ENCODE measurements around the gene ARAP3.

Gene ARAP3

DNA sequence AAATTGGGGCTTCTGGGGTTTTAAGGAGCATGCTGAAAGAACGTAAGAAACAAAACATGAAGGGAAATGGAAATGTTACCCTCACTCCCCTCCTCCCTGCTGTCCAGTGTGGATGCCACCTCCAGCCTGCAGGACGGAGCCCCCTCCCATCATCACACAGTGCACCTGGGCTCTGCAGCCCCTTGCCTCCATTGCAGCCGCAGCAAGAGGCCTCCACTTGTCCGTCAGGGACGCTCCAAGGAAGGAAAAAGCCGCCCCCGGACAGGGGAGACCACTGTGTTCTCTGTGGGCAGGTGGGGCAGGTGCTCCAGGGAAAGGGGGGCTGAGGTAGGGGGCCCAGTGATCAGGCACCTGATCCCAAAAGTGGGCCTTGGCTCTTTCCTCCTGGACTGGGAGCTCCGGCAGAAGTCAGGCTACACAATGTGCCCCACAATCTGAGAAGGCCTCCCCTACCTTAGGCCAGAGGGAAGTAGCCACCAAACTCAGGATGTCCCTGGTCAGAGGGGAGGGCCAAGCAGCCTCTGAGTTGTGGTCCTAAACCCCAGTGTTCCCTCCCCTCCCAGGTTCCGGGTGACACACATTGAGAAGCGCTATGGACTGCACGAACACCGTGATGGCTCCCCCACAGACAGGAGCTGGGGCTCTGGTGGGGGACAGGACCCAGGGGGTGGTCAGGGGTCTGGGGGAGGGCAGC lies 42.5 kb downstream of the ARAP3 start:
- no peak for DNase-seq

DNA sequence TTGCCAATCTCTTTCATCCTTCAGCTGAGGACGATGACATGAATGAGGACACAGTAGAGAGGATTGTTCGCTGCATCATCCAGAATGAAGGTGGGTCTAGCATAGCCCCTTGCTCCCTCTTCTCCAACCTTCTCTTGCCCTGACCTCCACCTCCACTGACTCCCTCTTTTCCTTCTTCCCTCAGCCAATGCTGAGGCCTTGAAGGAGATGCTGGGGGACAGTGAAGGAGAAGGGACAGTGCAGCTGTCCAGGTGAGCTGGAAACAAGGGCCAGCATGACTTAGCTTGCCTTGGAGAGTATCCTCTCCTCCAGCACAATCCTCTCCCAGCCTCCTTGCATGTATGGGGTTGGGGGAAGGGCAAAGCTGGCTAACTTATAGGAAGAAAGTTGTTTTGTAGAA lies 43.3 kb downstream of the ARAP3 start:
- no peak for DNase-seq

DNA sequence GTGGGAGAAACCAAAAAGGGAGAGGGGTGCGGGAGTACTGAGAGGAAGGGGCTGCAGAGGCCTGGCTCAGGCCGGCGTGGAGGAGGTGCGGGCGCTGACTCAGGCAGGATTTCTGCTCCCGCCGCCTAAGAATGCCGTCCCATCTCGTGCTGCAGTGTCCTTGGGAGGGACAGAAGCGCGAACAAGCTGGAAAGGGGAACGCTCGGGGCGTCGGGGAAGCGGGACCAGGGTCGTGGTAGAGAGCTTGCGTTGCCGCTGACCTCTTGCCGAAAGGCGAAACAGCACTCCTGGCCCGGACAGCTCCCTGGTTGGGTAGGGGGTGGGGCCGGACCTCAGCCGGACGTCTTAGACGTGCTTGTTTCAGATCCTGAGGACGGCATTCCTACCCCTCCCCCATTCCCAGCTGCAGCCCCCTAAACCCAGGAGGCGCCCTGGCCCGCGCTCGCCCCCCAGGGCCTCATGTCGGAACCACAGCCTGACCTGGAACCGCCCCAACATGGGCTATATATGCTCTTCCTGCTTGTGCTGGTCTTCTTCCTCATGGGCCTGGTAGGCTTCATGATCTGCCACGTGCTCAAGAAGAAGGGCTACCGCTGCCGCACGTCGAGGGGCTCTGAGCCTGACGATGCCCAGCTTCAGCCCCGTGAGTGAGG lies 44.1 kb downstream of the ARAP3 start:
- peak; percentile 69 for DNase-seq

GRCh38 chr5:141637123-141637766 lies 44.8 kb downstream of the ARAP3 start:
- peak; percentile 63 for DNase-seq

GRCh38 chr5:141636413-141637122 lies 45.5 kb downstream of the ARAP3 start, which contains the start of the genes HDAC3 and RELL2:
Gene HDAC3, minus strand, starts transcription at chr5:141636849. Its CDS starts 59 bp downstream, at chr5:141636790.
Gene RELL2, plus strand, starts transcription at chr5:141636997. Its CDS starts 1,229 bp downstream, at chr5:141638226.
- peak; percentile 96 for DNase-seq

DNA sequence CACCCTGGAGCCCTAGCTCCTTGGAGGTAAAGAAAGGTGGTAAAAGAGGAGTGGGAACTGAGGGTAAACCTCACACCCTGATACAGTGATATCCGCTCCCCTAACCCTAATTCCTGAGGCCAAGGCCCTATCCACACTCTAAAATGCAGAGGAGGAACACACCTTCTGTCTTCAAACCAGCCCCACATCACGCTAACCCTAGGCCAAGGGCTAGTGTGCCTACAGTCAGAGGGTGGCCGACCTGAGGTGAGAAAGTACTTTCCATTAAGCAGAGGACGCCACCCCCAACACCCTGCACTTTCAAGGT lies 46.0 kb downstream of the ARAP3 start:
- no peak for DNase-seq

GRCh38 chr5:141635646-141636045 lies 46.4 kb downstream of the ARAP3 start:
- no peak for DNase-seq

- DNase-seq: no peak
Measured at GRCh38 chr5:141634720-141635119, 47.3 kb downstream of the ARAP3 start.

DNA sequence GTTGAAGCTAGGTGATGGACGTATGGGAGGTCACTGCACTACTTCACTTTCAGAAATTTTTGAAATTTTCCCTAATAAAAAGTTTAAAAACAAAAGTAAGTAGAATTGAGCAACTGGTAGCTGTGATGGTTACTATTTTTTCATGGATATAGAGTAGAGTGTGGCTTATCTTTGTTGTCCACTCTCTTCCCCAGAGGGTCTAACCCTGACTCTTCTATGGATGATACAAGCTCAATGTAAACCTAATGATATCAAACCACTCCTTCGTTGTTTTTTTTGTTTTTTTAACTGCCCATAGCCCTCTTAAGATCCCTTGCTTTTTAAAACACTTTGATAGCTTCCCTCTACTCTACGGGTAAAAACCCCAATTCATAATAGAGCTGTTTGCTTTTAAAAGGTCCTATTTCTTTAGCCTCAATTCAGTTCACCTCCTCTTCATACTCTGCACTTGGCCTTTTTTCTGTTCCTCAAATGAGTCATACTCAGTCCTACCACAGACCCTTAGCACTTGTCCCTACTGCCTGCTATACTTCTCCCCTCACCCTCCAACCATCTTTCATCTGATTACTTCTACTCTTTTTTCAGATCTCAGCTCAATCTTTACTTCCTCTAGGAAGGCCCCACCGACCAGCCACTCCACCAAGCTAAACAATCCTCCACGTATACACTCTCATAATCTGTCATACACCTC lies 48.0 kb downstream of the ARAP3 start:
- DNase-seq: no peak

DNA sequence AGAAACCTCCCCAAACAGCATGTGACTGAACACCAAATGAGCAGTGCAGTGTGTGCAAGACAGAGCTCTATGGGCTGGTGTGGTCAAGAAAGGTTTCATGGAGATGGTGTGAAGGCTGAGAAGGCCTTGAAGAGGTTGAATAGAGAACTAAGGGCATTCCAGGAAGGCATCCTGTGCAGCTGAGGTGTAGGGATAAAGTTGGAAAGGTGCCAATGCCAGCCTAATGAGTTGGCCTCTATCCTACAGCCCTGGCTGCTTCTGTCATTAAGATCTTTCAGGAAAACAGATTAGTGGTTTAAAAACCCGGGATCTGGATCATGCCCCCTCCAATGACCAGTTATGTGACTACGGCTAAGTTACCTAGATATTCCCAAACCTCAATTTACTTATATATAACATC lies 49.4 kb downstream of the ARAP3 start:
- DNase-seq: no peak

GRCh38 chr5:141630570-141631140 lies 51.4 kb downstream of the ARAP3 start:
- DNase-seq: no peak

DNA sequence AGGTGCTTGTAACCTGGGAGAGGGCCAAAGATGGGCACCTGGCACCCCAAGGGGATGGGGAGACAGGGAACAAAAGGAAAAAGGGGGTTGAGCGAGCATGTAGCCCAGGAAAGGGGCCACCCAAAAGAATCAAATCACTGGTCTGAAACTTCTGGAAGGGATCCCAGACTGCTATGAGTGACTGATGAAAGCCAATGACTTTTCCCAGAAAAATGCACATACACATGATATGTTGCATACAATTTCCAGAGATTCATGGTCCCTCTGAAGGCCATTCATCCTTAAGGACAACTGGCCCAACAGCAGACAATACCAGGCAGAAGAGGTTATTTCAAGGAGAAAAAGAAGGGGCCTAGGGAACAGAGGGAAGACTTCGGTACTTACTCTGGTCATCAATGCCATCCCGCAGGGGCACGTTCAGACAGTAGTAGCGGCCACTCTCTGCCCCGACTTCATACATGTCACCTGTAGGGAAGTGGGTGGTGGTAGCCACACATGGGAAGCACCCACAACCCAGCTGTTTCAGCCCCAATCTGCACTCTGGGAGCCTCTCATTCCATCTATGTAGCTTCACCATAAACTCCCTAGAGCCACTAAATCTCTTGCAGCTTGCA lies 53.7 kb downstream of the ARAP3 start:
- DNase-seq: no peak

DNA sequence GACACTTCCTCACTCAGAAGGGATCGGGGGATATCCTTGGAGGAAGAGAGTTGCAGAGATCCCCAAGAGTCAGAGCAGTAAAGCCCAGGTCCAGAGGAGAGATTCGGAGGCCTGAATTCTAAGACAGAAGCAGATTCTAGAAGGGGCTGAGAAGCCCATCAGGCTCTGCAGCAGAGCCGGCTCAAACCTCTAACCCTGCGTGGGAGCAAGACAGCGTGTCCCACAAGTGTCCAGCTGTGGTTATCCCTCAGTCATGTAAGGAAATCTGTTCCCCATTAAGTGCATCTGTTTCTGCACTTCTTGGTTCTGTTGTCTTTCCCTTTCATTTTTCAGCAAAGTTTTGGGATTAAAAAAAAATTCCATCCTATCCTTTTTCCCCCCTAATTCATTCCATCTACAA lies 58.4 kb downstream of the ARAP3 start:
- no peak for DNase-seq

GRCh38 chr5:141623186-141623585 lies 58.8 kb downstream of the ARAP3 start:
- peak; percentile 51 for DNase-seq

GRCh38 chr5:141618804-141619554 lies 63.1 kb downstream of the ARAP3 start, which contains the start of gene DIAPH1:
Gene DIAPH1, minus strand, starts transcription at chr5:141619000. Its CDS starts 86 bp downstream, at chr5:141618914.
- DNase-seq: peak; percentile 99

GRCh38 chr5:141618030-141618803 lies 63.8 kb downstream of the ARAP3 start:
- DNase-seq: peak; percentile 81

GRCh38 chr5:141617682-141618029 lies 64.4 kb downstream of the ARAP3 start:
- no peak for DNase-seq

GRCh38 chr5:141617128-141617527 lies 64.9 kb downstream of the ARAP3 start:
- no peak for DNase-seq

GRCh38 chr5:141615991-141616720 lies 65.9 kb downstream of the ARAP3 start:
- DNase-seq: no peak

DNA sequence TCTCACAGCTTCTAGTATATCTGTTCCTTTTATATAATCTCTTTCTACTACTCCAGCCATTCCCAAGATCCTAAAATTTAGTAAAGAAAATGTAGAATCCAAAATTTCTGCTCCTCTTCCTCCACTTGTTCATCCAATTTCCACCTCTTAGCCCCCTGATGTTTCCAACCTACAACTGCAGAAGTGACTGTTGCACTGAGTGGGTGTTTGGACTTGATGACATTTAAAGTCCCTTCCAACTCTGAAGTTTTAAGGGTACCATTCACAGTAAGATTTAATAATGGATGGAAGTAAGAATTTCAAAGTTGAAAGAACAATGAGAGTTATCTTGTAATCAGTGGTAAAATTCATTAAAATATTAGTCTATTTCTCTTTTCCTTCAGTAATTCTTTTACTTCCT lies 68.7 kb downstream of the ARAP3 start:
- no peak for DNase-seq

All from activated CD4-positive, alpha-beta T cell treated with anti-CD3 and anti-CD28 coated beads for 48 hours (primary cell).